Activated naive CD8-positive, alpha-beta T cell (primary cell): Measurements from ENCODE around the gene CARS1.
A peak's percentile ranks its signal among the peaks of the same experiment; 100 is the strongest.
"Not testable (repeated sequence)": the region's sequence is repeated elsewhere in the genome, so short reads cannot be mapped to it uniquely, and the experiment has no call there.

ENCODE experiments used
- H3K27ac Mint-ChIP-seq: one replicate; pipeline ENCODE4 v1.8.0; 2021; ENCODE audit warnings: mixed read lengths
- H3K27me3 Mint-ChIP-seq: one replicate; pipeline ENCODE4 v1.8.0; 2021; ENCODE audit warnings: mixed read lengths
- H3K36me3 Mint-ChIP-seq: one replicate; pipeline ENCODE4 v1.8.0; 2021; ENCODE audit warnings: mixed read lengths
- H3K4me1 Mint-ChIP-seq: one replicate; pipeline ENCODE4 v1.8.0; 2021; ENCODE audit warnings: low read depth, mixed read lengths
- H3K4me3 Mint-ChIP-seq: one replicate; pipeline ENCODE4 v1.8.0; 2021; ENCODE audit warnings: mild to moderate bottlenecking, mixed read lengths
- H3K9me3 Mint-ChIP-seq: one replicate; pipeline ENCODE4 v1.8.0; 2021; ENCODE audit warnings: low read depth, mixed read lengths

Gene CARS1

GRCh38 chr11:3080733-3081385 is 23.6 kb upstream of the CARS1 start:
- Mint-ChIP-seq H3K4me1 (no peaks in the 10 kb centered on the region), H3K4me3 (no peak overlapping the region), H3K9me3 (no peaks in the 10 kb centered on the region), H3K36me3 (no peaks in the 10 kb centered on the region), H3K27ac (no peak overlapping the region), H3K27me3 (peaks cover 6% of the 10 kb centered on the region)

GRCh38 chr11:3080104-3080503 is 22.9 kb upstream of the CARS1 start:
- Mint-ChIP-seq H3K4me3 (no peak overlapping the region), H3K27ac (no peak overlapping the region), H3K27me3 (peaks cover 6% of the 10 kb centered on the region), H3K9me3 (no peaks in the 10 kb centered on the region), H3K36me3 (no peaks in the 10 kb centered on the region), H3K4me1 (no peaks in the 10 kb centered on the region)

DNA sequence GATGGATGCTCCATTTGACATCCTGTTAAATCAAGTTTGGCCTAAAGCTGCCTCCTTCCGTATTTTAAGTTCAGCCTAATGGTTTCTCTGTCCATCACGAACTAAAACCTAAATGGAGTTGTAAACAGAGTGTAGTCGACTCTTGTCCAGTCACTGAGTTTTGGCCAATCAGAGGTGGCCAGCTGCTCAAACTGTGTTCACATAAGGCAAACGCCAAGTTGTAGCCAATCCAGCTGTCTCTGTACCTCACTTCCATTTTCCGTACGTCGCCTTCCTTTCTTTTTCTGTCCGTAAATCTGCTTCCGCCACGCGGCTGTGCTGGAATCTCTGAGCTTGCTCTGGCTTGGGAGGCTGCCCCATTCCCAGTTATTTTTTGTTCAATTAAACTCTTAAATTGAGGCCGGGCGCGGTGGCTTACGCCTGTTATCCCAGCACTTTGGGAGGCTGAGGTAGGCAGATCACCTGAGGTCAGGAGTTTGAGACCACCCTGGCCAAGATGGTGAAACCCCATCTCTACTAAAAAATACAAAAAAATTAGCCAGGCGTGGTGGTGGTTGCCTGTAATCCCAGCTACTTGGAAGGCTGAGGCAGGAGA is 20.7 kb upstream of the CARS1 start:
- no peaks in the 10 kb centered on the region for H3K9me3 Mint-ChIP-seq
- no peak overlapping the region for H3K4me3 Mint-ChIP-seq
- H3K27me3 Mint-ChIP-seq: peaks cover 6% of the 10 kb centered on the region
- H3K4me1 Mint-ChIP-seq: no peaks in the 10 kb centered on the region
- H3K36me3 Mint-ChIP-seq: no peaks in the 10 kb centered on the region
- H3K27ac Mint-ChIP-seq: no peak overlapping the region

DNA sequence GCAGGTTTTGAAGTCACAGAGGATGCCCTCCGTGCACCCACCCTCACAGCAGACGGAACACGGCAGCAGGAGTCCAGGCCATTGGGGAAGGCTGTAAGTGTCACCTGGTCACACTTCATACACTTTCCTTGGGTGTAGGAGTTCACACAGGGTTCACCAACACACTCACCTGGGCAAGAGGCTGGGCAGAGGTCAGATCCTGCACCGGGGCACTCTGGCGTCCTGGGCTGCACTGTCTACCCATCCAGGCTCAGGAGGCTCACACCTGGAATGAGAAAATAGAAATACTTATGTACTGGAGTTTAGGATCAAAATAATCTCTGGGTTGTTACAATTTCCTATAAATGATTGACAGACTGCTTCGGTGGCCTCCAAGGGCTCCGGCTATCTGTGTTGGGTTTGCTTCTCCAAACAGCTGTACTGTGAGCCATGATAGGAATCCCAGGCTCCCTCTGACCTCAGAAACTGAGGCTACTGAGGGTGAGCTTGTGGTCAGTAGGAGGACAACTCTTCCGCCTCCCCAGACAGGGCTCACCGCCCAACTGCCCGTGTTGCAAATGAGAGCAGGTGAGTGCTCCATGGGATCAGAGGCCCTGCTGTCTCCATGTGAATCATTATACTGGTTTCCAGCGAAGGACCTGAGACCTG is 20.1 kb upstream of the CARS1 start:
- no peaks in the 10 kb centered on the region for H3K9me3 Mint-ChIP-seq
- H3K4me3 Mint-ChIP-seq: no peak overlapping the region
- no peak overlapping the region for H3K27ac Mint-ChIP-seq
- H3K36me3 Mint-ChIP-seq: no peaks in the 10 kb centered on the region
- H3K4me1 Mint-ChIP-seq: no peaks in the 10 kb centered on the region
- H3K27me3 Mint-ChIP-seq: peaks cover 4% of the 10 kb centered on the region

DNA sequence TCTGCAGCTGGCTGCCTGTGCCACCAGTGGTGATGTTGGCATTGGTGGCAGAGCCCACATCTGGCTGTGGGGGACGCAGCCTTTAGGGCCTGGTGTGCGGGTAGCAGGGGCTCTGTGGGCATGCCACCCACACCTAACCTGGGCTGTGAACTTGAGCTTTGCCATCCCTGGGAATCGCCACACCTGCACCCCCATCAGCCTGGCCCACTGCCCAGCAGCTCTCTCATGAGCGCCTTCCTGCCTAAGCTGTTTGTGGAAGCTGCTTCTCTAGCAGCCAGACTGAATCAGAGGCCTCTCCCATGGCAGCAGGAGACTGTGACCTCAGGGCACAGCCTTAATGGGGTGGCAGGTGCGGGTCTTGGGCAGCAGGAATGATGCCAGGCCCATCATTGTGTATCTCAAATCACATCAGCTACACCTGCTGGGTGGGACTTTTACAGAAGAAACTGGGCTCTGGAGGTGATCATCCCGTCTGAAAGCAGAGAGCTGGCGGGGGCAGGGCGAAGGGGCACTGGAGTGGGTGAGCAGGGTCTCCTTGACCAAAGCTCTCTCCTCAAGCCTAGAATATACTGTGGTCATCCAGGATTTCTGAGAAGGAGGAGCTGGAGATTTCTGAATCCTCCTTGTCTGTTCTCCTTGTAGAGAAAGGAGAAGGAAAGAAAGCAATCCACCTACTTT is 17.8 kb upstream of the CARS1 start:
- no peak overlapping the region for H3K27ac Mint-ChIP-seq
- no peak overlapping the region for H3K4me3 Mint-ChIP-seq
- H3K36me3 Mint-ChIP-seq: no peaks in the 10 kb centered on the region
- no peaks in the 10 kb centered on the region for H3K4me1 Mint-ChIP-seq
- H3K27me3 Mint-ChIP-seq: no peaks in the 10 kb centered on the region
- H3K9me3 Mint-ChIP-seq: no peaks in the 10 kb centered on the region

DNA sequence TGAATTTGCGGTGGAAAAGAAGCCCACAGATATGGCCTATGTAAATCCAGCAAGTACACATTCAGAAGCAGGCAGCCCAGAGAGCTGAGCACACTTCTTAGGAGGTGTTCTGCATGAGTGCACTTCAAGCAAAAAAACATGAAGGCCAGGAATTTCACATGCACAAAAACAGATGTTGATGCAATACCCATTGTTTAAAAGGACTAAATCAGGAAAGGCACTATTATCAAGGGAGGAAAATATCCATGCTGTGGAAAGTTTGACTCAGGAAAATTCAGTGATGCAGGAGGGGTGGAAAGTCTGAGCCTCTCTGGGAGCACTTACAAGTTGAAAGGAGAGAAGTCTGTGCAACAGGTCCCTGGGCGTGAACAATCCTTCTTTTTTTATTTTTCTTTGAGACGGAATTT is 15.8 kb upstream of the CARS1 start:
- Mint-ChIP-seq H3K36me3 (no peaks in the 10 kb centered on the region), H3K9me3 (no peaks in the 10 kb centered on the region), H3K4me3 (no peak overlapping the region), H3K4me1 (no peaks in the 10 kb centered on the region), H3K27me3 (no peaks in the 10 kb centered on the region), H3K27ac (no peak overlapping the region)

DNA sequence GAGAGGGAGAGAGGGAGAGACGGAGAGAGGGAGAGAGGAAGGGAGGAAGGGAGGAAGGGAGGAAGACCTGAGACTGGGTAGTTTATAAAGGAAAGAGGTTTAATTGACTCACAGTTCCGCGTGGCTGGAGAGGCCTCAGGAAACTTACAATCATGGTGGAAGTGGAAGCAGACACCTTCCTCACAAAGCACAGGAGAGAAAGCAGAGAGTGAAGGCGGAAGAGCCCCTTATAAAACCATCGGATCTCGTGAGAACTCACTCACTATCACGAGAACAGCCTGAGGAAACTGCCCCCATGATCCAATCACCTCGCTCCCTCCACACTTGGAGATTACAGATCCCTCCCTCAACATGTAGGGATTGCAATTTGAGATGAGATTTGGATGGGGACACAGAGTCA is 12.2 kb upstream of the CARS1 start:
- H3K27me3 Mint-ChIP-seq: peaks cover 2% of the 10 kb centered on the region
- H3K27ac Mint-ChIP-seq: no peak overlapping the region
- H3K4me1 Mint-ChIP-seq: no peaks in the 10 kb centered on the region
- no peaks in the 10 kb centered on the region for H3K36me3 Mint-ChIP-seq
- no peaks in the 10 kb centered on the region for H3K9me3 Mint-ChIP-seq
- no peak overlapping the region for H3K4me3 Mint-ChIP-seq

- H3K4me3 Mint-ChIP-seq, H3K4me1 Mint-ChIP-seq, H3K36me3 Mint-ChIP-seq, H3K27ac Mint-ChIP-seq, H3K9me3 Mint-ChIP-seq, H3K27me3 Mint-ChIP-seq: not testable (repeated sequence)
Observed at GRCh38 chr11:3066308-3066707, 9.1 kb upstream of the CARS1 start.

- H3K27ac Mint-ChIP-seq, H3K9me3 Mint-ChIP-seq, H3K36me3 Mint-ChIP-seq, H3K4me1 Mint-ChIP-seq, H3K4me3 Mint-ChIP-seq, H3K27me3 Mint-ChIP-seq: not testable (repeated sequence)
Observed at GRCh38 chr11:3064709-3065108, 7.5 kb upstream of the CARS1 start.

DNA sequence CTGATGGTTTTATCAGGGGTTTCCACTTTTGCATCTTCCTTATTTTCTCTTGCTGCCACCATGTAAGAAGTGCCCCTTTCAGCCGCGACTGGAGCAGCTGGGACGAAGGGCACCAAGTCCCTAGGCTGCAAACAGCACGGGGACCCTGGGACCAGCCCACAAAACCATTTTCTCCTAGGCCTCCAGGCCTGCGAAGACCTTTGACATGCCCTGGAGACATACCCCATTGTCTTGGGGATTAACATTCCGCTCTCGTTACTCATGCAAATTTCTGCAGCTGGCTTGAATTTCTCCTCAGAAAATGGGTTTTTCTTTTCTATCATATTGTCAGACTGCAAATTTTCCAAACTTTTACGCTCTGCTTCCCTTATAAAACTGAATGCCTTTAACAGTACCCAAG is 6.7 kb upstream of the CARS1 start:
- H3K36me3 Mint-ChIP-seq, H3K4me1 Mint-ChIP-seq, H3K9me3 Mint-ChIP-seq, H3K27ac Mint-ChIP-seq, H3K4me3 Mint-ChIP-seq, H3K27me3 Mint-ChIP-seq: not testable (repeated sequence)

DNA sequence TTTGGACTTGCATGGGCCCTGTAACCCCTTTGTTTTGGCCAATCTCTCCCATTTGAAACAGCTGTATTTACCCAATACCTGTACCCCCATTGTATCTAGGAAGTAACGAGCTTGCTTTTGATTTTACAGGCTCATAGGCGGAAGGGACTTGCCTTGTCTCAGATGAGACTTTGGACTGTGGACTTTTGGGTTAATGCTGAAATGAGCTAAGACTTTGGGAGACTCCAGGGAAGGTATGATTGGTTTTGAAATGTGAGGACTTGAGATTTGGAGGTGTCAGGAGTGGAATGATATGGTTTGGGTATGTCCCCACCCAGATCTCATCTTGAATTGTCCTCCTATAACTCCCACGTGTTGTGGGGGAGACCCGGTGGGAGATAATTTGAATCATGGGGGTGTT is 6.2 kb upstream of the CARS1 start:
- H3K27me3 Mint-ChIP-seq, H3K4me1 Mint-ChIP-seq, H3K9me3 Mint-ChIP-seq, H3K36me3 Mint-ChIP-seq, H3K4me3 Mint-ChIP-seq, H3K27ac Mint-ChIP-seq: not testable (repeated sequence)

DNA sequence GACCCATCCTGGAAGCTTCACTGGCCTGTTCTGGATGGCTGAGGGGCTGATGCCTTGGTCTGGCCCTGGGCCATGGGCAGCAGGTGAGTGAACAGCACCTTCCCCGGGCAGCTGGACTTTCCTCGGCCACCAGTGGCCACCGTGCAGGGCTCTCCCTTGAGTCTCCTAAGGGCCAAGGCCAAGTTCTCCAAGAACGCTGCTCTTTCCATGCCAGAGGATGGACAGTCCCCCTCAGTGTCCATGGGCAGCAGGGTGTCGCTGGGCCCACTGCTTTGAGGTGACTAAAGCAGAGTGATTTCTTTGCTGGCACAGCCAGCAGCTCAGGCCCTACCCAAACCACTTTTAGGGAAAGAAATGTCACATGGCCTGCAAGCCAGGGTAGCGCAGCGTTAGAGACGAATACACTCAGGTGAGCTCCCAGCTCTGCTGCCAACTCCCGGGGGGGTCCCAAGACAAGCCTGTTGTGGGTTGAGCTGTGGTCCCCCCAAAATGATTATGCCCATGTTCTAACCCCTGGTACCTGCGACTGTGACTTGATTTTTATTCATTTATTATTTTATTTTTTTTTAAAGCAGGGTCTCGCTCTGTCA is 3.3 kb upstream of the CARS1 start:
- peaks cover 13% of the 10 kb centered on the region for H3K4me1 Mint-ChIP-seq
- no peaks in the 10 kb centered on the region for H3K27me3 Mint-ChIP-seq
- H3K36me3 Mint-ChIP-seq: no peaks in the 10 kb centered on the region
- no peak overlapping the region for H3K4me3 Mint-ChIP-seq
- H3K27ac Mint-ChIP-seq: no peak overlapping the region
- H3K9me3 Mint-ChIP-seq: no peaks in the 10 kb centered on the region

DNA sequence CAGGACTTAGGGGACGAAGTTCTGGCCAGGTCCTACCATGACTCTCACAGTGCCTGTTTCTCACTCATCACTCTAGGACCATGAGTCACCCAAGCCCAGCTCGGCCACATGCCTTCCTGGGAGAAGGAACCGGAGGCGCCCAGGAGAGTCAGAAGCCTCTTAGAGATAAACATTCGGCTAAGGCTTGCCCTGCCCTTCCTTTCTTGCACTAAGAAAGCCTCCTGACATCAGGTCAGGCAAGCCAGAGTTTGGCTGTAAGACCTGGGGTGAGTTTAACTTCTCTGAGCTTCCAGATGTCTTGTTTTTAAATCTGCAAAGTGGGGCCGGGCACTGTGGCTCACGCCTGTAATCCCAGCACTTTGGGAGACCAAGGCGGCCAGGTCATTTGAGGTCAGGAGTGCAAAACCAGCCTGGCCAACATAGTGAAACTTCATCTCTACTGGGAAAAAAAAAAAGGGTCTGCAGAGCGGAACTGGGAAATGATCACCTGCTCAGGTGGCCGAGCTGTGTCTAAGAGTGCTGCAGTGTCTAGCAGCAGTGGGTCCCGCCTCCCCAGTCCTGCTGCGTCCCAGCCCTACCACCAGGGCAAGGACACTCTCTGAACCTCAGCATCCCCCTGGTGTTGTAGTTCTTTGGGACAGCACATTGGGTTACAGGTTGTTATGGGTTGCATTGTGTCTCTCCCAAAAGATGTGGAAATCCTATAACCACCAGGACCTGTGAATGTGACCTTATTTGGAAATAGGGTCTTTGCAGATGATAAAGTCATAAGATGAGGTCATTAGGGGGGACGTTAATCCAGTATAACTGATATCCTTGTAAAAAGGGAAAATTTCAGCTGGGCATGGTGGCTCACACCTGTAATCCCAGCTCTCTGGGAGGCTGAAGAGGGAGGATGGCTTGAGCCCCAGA is 1.8 kb upstream of the CARS1 start:
- peaks cover 26% of the 10 kb centered on the region for H3K4me1 Mint-ChIP-seq
- H3K36me3 Mint-ChIP-seq: no peaks in the 10 kb centered on the region
- peak overlapping the region; percentile 7 for H3K4me3 Mint-ChIP-seq
- no peaks in the 10 kb centered on the region for H3K27me3 Mint-ChIP-seq
- no peaks in the 10 kb centered on the region for H3K9me3 Mint-ChIP-seq
- no peak overlapping the region for H3K27ac Mint-ChIP-seq

DNA sequence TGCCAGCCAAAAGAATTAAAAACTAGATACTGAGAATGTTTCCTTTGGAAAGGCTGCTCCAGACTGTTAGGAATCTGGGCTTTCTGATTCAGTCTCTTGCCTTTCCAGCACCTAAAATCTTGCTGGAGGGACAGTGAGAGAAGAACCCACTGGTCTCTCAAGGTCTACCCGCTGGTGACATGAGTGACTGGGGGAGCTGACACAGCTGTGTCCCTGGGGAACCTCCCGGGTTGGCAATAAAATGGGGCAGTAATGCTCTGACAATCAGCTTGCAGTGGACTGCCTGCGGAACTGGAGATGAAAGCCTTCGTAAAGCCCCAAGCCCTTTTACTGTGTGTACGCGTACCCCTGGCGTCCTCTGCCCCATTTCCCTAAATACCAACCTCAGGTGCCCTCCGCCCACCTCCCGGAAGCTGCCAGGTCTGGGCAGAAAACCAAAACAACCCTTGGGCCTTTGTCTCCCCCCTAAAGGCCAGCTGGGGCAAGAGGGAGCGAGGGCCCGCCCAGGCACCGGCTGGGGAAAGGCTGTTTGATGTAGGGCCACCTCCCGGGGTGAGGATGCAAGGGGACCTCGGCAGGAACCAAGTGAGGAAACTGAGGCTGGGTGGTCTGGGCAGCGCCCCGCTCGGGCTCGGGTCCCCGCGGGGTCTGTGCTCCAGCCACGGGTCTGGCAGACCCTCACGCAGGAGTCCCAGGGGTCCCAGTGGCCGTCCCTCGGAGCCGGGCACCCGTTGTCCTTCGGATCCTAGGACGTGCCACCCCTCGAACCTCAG is 741 bp downstream of the CARS1 start:
- H3K36me3 Mint-ChIP-seq: no peaks in the 10 kb centered on the region
- H3K4me1 Mint-ChIP-seq: peaks cover 39% of the 10 kb centered on the region
- peak overlapping the region; percentile 90 for H3K4me3 Mint-ChIP-seq
- no peaks in the 10 kb centered on the region for H3K9me3 Mint-ChIP-seq
- no peaks in the 10 kb centered on the region for H3K27me3 Mint-ChIP-seq
- H3K27ac Mint-ChIP-seq: peak overlapping the region; percentile 83
